HG02885 (cell line): ENCODE measurements around the gene PLA2G15.
"Not testable (repeated sequence)": the region's sequence is repeated elsewhere in the genome, so short reads cannot be mapped to it uniquely, and the experiment has no call there.

Experiments
- ATAC-seq: cut with Tn5 transposase; IDR thresholded peaks from one replicate; pipeline ENCODE4 v1.9.1; 2021; ENCODE audit warnings: mild to moderate bottlenecking; ENCODE audit not compliant: unreplicated experiment, poor library complexity

Gene PLA2G15

GRCh38 chr16:68273896-68274295, 28.7 kb downstream of the PLA2G15 start:
- ATAC-seq: no peak

- no peak for ATAC-seq
Measured at GRCh38 chr16:68274441-68274840, 29.3 kb downstream of the PLA2G15 start.

DNA sequence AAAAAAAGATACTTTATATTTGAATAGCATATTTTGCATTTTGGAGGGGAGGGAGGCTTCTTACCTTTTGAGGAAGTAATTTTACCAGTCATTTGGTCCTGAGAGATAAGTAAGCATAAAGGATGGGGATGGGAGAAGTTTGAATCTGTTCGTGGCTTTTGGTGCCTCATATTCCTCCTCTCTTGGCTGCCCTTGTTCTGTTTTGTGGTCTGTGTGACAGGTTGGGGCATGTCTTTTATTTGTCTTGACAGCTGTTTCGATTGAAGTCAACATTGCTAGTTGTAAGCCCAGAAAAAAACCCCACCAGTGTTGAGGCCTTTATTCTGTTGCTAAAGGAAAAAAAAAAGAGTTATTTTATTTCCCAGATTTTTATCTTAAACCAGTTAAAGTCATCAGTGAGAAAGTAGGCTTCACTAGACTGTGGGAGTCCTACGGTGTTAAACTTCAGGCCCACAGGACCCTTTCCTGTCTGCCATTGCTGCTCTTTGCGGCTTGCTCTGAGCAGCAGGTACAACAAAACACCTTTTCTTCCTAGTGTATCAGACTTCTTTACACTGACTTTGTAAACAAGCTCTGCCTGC, 30.5 kb downstream of the PLA2G15 start:
- peak; percentile 63 for ATAC-seq

DNA sequence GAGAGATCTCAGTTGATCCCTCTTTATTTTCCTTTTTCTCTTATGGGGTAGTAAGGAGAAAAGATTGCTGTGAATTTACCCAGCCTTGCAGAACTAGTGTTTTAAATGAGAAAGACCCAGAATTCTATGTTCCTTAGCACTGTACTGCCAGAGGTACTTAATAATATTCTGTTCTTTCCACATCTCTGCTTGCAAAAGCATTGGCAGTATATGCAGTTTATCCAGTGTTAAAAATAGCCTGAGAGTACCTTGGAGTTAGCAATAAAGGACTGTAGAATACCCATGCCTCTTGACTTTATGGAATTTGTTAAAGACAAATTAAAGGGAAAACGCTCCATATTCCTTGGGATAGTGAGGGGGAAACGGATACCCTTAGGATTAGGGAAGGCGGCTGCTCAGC, 31.1 kb downstream of the PLA2G15 start:
- no peak for ATAC-seq

- no peak for ATAC-seq
Measured at GRCh38 chr16:68279726-68280558, 34.8 kb downstream of the PLA2G15 start.

DNA sequence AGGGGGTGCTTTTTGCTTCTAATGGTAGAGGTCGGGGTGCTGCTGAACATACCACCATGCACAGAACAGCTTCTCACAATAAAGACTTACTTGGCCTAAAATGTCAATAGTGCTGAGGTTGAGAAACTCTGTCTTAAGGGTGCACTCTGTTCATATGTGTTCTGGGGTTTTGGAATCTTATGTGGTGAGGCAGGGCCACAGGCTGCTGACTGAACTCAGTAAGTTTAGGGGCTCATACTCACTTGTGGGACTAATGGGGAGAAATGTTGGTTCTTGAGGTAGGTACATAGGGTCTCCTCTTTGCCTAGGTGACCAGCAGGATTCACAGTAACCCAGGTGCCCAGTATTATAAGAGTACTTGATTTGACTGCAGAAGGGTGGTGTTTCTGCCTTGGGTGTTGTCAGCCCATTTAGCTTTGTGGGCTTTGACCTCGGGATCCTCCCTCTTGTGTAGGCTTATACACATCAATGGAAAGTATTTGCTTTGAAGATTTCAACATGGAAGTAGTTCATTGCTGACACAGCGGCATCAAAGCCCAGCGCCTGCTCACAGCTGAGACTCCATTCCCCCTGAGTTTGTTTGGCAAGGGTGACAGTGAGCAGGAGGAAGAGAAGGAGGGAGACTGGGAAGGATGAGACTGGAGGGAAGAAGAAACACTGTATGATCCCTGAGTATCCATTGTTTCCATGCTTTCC, 36.3 kb downstream of the PLA2G15 start:
- no peak for ATAC-seq

DNA sequence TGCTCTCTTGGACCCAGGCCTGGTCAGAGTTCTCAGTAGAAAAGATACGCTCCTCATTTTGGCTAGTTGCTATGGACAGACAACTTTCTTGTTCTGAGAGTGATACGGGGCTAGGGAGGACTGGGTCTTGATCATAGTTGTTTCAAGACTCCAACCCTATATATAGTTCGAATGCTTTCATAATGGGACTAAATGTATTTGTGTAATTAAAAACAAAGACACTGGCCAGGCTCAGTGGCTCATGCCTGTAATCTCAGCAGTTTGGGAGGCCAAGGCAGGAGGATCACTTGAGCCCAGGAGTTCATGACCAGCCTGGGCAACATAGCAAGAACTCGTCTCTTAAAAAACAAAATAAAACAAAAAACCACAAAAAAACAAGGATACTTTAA, 36.9 kb downstream of the PLA2G15 start:
- no peak for ATAC-seq

DNA sequence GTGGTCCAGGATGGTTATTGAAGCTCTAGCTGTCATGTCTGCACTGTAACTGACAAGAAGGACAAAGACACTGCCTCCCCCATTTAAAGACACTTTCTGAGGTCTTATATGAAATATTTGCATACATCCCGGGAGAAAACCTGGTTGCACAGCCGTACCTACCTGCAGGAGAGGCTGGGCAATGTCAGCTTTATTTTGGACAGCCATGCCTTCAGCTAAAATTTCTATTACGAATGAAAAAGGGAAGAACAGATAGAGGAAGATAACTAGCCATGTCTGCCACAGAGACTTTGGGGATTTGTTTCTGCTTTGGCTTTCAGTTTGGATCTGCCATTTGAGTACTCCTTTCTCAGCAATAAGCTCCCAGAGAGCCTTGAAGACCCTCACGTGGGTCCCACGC, 38.2 kb downstream of the PLA2G15 start:
- no peak for ATAC-seq

GRCh38 chr16:68283801-68284598, 38.8 kb downstream of the PLA2G15 start:
- peak; percentile 56 for ATAC-seq

GRCh38 chr16:68284847-68285246, 39.7 kb downstream of the PLA2G15 start:
- ATAC-seq: peak; percentile 57

GRCh38 chr16:68285683-68286082, 40.5 kb downstream of the PLA2G15 start:
- ATAC-seq: no peak

DNA sequence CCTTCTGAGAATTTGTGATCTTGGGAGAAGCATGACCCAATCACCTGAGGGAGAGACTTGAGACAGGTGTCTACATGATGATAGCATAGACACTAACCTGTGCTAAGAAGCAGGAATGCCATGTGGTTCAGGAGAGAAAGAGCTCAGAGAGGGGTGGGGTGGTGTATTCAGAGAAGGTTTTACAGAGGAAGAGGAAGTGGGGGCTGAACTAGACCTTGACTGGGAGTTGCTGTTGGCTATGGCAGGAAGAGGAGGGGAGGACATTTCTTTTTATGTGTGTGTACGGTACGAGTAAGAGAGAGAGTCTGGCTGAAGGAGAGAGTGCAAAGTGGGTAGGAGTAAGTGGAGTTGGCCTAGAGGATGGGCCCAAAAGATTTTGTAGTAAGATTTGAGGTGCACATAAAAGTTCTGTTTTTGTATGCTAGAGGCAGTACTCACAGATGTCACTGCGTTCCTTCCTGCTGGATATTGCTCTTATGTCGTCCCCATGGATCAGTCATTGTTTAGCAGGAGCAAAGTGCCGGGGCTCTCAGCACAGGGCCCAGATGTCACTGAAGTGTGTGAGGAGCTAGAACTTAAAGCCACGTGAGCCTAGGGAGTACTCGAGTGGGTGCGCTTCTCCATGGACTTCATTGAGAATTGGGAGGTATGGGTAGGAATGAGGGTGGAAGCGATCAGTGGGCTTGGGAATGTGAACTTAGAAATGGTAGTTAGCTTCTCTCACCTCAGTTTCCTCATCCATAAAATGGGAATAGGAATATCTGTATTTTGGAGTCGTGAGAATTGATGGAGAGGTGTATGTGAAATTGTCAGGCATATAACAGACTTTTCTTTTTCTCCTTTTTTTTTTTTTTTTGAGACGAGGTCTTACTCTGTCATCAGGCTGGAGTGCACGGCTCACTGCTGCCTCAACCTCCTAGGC, 41.2 kb downstream of the PLA2G15 start:
- ATAC-seq: no peak

- ATAC-seq: no peak
Measured at GRCh38 chr16:68287276-68288251, 42.4 kb downstream of the PLA2G15 start.

DNA sequence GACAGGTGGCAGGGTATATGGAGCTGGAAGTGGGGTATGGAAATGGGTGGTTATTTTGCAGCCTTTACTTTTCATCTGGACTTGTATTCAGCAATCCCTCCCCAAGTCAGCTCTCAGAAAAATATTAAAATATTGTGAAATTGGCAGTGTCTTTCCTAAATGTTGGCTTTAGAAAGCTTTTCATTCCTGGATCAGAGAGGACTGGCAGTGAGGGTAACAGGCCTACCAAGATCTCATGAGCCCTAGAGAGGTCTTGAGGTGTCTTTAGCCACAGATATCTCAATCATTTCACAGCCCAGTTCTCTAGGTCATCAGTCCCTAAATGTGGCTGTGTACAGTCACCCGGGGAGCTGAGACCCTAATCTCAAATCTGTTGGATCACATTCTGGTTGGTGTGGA, 43.1 kb downstream of the PLA2G15 start:
- ATAC-seq: no peak

DNA sequence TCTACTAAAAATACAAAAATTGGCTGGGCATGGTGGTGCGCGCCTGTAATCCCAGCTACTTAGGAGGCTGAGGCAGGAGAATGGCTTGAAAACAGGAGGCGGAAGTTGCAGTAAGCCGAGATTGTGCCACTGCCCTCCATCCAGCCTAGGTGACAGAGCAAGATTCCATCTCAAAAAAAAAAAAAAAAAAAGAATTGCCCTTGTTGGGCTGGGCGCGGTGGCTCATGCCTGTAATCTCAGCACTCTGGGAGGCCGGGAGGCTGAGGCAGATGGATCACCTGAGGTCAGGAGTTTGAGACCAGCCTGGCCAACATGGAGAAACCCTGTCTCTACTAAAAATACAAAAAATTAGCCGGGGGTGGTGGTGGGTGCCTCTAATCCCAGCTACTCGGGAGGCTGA, 43.6 kb downstream of the PLA2G15 start:
- ATAC-seq: not testable (repeated sequence)

GRCh38 chr16:68289202-68289601, 44.0 kb downstream of the PLA2G15 start:
- ATAC-seq: no peak

DNA sequence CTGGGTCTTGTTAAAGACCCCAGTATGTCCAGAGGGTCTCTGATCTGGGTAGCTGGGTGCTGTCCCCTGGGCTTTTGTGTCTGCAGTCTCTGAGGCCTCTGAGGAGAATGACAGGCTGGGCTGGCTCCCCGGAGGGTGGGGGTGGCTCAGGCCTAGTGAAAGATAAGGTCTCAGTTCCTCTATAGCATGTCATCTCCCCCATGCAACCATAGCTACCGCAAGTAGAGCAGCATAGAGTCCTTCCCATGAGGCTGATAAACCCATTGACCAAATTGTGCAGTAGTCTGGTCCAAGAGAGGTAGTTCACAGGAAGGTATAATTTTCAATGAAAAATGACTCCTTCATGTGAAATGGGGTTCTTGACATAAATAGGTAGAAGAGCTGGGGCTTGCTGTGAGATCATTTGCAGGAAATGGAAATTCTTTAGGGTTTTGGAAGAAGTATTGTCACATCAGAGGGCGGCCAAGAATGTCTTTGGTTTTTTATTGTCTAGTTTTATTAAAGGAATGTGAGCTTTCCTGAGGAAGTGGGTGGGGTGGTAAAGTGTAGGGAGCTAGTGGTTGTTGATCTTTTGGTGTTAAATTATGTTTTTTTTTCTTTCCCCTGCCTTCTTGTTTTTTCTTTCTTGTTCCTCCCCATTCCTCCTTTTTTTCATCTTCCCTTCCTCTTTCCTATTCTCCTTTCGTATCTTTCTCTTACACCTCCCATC, 44.6 kb downstream of the PLA2G15 start:
- peak; percentile 84 for ATAC-seq

- no peak for ATAC-seq
Measured at GRCh38 chr16:68290450-68290849, 45.3 kb downstream of the PLA2G15 start.
